ENCODE results near the gene UBE2I.

DNA sequence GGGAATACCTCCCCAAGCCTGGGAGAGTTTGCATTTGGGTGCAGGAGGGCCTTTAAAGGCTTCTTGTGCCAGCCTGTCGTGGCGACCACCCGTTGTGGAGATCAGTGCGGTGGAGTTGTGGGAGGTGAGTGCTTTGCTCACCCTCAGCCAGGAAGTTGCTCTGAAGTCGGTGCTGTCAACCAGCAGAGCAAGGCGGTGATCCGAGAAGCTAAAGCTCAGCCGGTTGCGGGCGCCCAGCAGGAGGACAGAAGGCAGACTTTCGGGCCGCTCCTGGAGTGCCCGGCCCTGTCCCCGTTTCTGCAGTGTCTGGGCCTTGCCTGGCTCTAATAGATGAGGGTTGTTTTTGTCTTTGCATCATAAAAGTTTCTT lies 1.4 kb downstream of the UBE2I start:
- TF ChIP-seq, protein P1, sequence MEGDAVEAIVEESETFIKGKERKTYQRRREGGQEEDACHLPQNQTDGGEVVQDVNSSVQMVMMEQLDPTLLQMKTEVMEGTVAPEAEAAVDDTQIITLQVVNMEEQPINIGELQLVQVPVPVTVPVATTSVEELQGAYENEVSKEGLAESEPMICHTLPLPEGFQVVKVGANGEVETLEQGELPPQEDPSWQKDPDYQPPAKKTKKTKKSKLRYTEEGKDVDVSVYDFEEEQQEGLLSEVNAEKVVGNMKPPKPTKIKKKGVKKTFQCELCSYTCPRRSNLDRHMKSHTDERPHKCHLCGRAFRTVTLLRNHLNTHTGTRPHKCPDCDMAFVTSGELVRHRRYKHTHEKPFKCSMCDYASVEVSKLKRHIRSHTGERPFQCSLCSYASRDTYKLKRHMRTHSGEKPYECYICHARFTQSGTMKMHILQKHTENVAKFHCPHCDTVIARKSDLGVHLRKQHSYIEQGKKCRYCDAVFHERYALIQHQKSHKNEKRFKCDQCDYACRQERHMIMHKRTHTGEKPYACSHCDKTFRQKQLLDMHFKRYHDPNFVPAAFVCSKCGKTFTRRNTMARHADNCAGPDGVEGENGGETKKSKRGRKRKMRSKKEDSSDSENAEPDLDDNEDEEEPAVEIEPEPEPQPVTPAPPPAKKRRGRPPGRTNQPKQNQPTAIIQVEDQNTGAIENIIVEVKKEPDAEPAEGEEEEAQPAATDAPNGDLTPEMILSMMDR (IDR thresholded peaks at IDR 0.05; ENCODE audit: insufficient read depth, low read depth, low read length), result no peak
- TF ChIP-seq EZH2 (IDR thresholded peaks at IDR 0.05; ENCODE audit: insufficient read depth, low read length), result no peak
